Measurements from ENCODE around the gene PARD3B. TPM values are rescaled to one million over a fixed set of nuclear protein-coding genes. Genes with fewer than 3 reads are reported as not detected.

PARD3B gene
- total RNA-seq, 4 donors from 2014 or later: 21.8 to 85.6 (median 36.1) TPM

DNA sequence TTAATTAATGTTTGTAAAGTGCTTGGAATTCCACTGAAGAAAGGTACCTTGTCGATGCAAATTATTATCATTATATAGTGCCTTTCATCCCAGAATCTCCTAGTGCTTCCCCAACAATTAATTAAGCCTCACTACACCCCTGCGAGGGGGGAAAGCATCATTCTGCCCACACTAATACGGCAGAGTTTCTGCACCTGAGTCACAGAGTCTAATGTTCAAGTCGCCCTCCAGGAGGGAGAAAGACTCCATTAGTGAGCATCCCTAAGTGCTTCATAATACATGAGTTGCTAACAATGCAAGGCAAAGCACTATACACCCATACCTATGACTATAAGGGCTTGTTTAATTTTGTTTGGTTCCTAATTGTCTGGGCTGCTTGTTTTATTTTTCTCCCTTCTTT is 1111.7 kb downstream of the PARD3B start:
- TF ChIP-seq, protein P1, sequence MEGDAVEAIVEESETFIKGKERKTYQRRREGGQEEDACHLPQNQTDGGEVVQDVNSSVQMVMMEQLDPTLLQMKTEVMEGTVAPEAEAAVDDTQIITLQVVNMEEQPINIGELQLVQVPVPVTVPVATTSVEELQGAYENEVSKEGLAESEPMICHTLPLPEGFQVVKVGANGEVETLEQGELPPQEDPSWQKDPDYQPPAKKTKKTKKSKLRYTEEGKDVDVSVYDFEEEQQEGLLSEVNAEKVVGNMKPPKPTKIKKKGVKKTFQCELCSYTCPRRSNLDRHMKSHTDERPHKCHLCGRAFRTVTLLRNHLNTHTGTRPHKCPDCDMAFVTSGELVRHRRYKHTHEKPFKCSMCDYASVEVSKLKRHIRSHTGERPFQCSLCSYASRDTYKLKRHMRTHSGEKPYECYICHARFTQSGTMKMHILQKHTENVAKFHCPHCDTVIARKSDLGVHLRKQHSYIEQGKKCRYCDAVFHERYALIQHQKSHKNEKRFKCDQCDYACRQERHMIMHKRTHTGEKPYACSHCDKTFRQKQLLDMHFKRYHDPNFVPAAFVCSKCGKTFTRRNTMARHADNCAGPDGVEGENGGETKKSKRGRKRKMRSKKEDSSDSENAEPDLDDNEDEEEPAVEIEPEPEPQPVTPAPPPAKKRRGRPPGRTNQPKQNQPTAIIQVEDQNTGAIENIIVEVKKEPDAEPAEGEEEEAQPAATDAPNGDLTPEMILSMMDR (IDR thresholded peaks at IDR 0.05): no peak
- no peak for TF ChIP-seq POLR2A (IDR thresholded peaks at IDR 0.05)
- no peak for DNase-seq
- intact Hi-C loops (cut with DNase I; ENCODE audit: low total_unique reads): no loop called here
- Histone ChIP-seq H3K27me3 (no peaks in the 10 kb centered on the region), H3K27ac (no peak overlapping the region), H3K4me1 (peaks cover 0 to 4% of the 10 kb centered on the region in 2 donors), H3K9me3 (no peaks in the 10 kb centered on the region), H3K4me3 (no peak overlapping the region), H3K36me3 (no peaks in the 10 kb centered on the region)

DNA sequence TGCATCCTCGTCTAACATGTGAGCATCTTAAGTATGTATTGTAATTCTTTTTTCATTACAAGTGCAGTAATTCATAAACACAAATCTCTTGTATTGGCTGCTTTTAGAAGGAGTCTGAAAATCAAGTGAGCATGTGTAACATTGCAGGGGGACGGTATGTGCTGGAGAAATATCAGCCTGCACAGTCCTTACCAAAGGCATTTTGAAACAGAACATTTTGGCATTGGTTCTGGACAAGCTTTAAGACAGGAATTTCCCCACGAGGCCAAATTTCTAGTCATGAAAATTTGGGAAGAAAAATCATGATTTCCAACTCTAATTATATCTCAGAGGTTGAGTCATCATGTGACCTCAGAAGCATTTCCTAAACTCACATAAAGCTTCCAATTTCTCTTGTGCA is 1112.3 kb downstream of the PARD3B start:
- peaks cover 0 to 4% of the 10 kb centered on the region in 2 donors for H3K4me1 ChIP-seq
- no peak overlapping the region for H3K4me3 ChIP-seq
- H3K27me3 ChIP-seq: no peaks in the 10 kb centered on the region
- DNase-seq: peak in 1 of 2 donors; percentile 38
- H3K36me3 ChIP-seq: no peaks in the 10 kb centered on the region
- no peak overlapping the region for H3K27ac ChIP-seq
- intact Hi-C loops (cut with DNase I; ENCODE audit: low total_unique reads): no loop called here
- TF ChIP-seq, protein P1 (IDR thresholded peaks at IDR 0.05): no peak
- TF ChIP-seq POLR2A (IDR thresholded peaks at IDR 0.05): no peak
- no peaks in the 10 kb centered on the region for H3K9me3 ChIP-seq

DNA sequence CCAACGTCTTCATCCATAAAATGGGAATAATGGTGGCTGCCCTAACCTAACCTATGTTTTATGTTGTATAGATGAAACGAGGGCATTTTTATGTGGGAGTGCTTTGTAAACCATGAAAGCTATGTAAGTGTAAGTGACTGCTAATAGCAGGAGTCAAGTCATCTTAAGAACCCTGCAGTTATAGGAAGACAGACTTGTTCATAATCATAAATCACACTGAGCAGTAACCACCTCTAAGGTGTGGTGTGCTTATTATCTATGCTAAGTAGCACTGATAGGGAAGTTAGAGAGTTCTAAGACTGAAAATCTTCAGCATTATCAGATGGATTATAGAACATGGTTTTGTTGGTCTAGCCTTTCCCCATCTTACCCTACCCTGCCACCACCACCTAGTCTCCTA is 1112.8 kb downstream of the PARD3B start:
- H3K27me3 ChIP-seq: no peaks in the 10 kb centered on the region
- no peak overlapping the region for H3K4me3 ChIP-seq
- no peaks in the 10 kb centered on the region for H3K36me3 ChIP-seq
- no peak overlapping the region for H3K27ac ChIP-seq
- no peak for TF ChIP-seq POLR2A (IDR thresholded peaks at IDR 0.05)
- TF ChIP-seq, protein P1 (IDR thresholded peaks at IDR 0.05): no peak
- intact Hi-C loops (cut with DNase I; ENCODE audit: low total_unique reads): no loop called here
- H3K4me1 ChIP-seq: peaks cover 0 to 4% of the 10 kb centered on the region in 2 donors
- H3K9me3 ChIP-seq: no peaks in the 10 kb centered on the region
- no peak for DNase-seq

DNA sequence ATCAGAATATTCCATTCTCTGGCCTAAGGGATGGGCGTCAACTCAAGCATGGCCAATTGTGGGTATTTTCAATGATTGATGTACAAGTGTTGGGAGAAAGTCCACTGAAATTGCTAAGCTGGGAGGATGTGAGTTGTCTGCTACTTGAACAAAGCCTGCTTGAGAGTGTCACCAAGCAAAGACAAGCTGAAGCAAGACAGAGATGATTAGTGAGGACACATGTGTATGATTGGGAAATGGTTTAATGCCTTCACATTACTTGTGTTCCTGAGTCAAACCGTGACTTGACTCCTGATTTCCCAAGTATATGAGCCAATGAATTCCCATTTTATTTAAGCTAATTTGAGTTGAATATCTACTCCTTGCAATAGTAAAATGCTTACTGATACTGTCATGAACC is 1113.3 kb downstream of the PARD3B start:
- Histone ChIP-seq H3K27ac (no peak overlapping the region), H3K4me1 (peaks cover 0 to 4% of the 10 kb centered on the region in 2 donors), H3K36me3 (no peaks in the 10 kb centered on the region), H3K9me3 (no peaks in the 10 kb centered on the region), H3K27me3 (no peaks in the 10 kb centered on the region), H3K4me3 (no peak overlapping the region)
- TF ChIP-seq, protein P1 (IDR thresholded peaks at IDR 0.05): no peak
- no peak for TF ChIP-seq POLR2A (IDR thresholded peaks at IDR 0.05)
- intact Hi-C loops (cut with DNase I; ENCODE audit: low total_unique reads): no loop called here
- DNase-seq: no peak

DNA sequence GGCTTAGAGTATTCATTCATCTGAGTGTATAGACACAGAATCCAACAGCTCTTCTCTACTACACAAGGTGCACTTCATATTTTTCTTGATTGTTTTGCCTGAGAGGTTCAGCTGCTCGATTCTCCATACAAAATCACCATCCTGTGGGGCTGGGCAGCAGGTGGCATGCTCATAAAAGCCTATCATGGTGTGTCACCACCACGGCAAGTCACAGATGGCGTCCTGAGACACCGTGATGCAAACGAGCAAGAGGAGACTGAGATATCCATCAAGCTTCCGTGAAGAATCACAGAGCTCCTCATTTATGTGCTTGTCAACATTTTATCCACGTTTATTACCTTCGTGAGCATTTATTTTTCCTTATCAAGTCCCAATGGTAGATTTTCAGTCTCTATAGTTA is 1114.6 kb downstream of the PARD3B start:
- no peaks in the 10 kb centered on the region for H3K9me3 ChIP-seq
- H3K4me3 ChIP-seq: no peak overlapping the region
- intact Hi-C loops (cut with DNase I; ENCODE audit: low total_unique reads): no loop called here
- peak overlapping the region; percentile 58 to 60 for H3K27ac ChIP-seq
- H3K36me3 ChIP-seq: no peaks in the 10 kb centered on the region
- H3K27me3 ChIP-seq: no peaks in the 10 kb centered on the region
- H3K4me1 ChIP-seq: peaks cover 0 to 4% of the 10 kb centered on the region in 2 donors
- no peak for DNase-seq
- TF ChIP-seq, protein P1 (IDR thresholded peaks at IDR 0.05): no peak
- no peak for TF ChIP-seq POLR2A (IDR thresholded peaks at IDR 0.05)
